HG03103 (cell line): ENCODE data around the gene PVALEF.
"Not testable (repeated sequence)": the region's sequence is repeated elsewhere in the genome, so short reads cannot be mapped to it uniquely, and the experiment has no call there.

Experiments used
- ATAC-seq: cut with Tn5 transposase; IDR thresholded peaks from one replicate; pipeline ENCODE4 v1.9.1; 2021; ENCODE audit warnings: low read depth; ENCODE audit not compliant: unreplicated experiment

Gene PVALEF

GRCh38 chr17:81143200-81143527 lies 22.1 kb upstream of the PVALEF start:
- no peak for ATAC-seq

- no peak for ATAC-seq
These were observed 21.4 kb upstream of the PVALEF start for GRCh38 chr17:81143717-81144422.

- ATAC-seq: no peak
These were observed 20.9 kb upstream of the PVALEF start for GRCh38 chr17:81144423-81144781.

GRCh38 chr17:81146208-81146607 lies 19.1 kb upstream of the PVALEF start:
- not testable (repeated sequence) for ATAC-seq

- ATAC-seq: no peak
These were observed 17.6 kb upstream of the PVALEF start for GRCh38 chr17:81147701-81148100.

GRCh38 chr17:81148571-81148970 lies 16.7 kb upstream of the PVALEF start:
- no peak for ATAC-seq

GRCh38 chr17:81148986-81149533 lies 16.2 kb upstream of the PVALEF start:
- ATAC-seq: no peak

GRCh38 chr17:81150377-81151077 lies 14.8 kb upstream of the PVALEF start:
- no peak for ATAC-seq

- no peak for ATAC-seq
These were observed 14.0 kb upstream of the PVALEF start for GRCh38 chr17:81151278-81151677.

- no peak for ATAC-seq
These were observed 12.9 kb upstream of the PVALEF start for GRCh38 chr17:81152288-81152828.

GRCh38 chr17:81153340-81153803 lies 11.9 kb upstream of the PVALEF start:
- ATAC-seq: no peak

- not testable (repeated sequence) for ATAC-seq
These were observed 11.3 kb upstream of the PVALEF start for GRCh38 chr17:81154016-81154415.

- no peak for ATAC-seq
These were observed 10.3 kb upstream of the PVALEF start for GRCh38 chr17:81154961-81155360.

GRCh38 chr17:81156866-81157805 lies 8.2 kb upstream of the PVALEF start:
- ATAC-seq: no peak

GRCh38 chr17:81157848-81158687 lies 7.2 kb upstream of the PVALEF start:
- ATAC-seq: no peak

- ATAC-seq: no peak
These were observed 6.4 kb upstream of the PVALEF start for GRCh38 chr17:81158688-81159590.

- ATAC-seq: no peak
These were observed 5.6 kb upstream of the PVALEF start for GRCh38 chr17:81159611-81160265.

GRCh38 chr17:81160306-81160705 lies 5.0 kb upstream of the PVALEF start:
- no peak for ATAC-seq
